Stimulated activated CD8-positive, alpha-beta memory T cell treated with anti-CD3 and anti-CD28 coated beads, Interleukin-15, amount 100 ng/mL, for 4 hours (primary cell): ENCODE results near the gene GPA33.
A peak's percentile ranks its signal among the peaks of the same experiment; 100 is the strongest.
"Not testable (repeated sequence)": the region's sequence is repeated elsewhere in the genome, so short reads cannot be mapped to it uniquely, and the experiment has no call there.

Source experiments
- DNase-seq, 2 donors: peaks; one replicate each; pipeline ENCODE4 v3.0.0-alpha.2; 2020; ENCODE audit warnings: low read depth in 2 of 2

Gene GPA33

DNA sequence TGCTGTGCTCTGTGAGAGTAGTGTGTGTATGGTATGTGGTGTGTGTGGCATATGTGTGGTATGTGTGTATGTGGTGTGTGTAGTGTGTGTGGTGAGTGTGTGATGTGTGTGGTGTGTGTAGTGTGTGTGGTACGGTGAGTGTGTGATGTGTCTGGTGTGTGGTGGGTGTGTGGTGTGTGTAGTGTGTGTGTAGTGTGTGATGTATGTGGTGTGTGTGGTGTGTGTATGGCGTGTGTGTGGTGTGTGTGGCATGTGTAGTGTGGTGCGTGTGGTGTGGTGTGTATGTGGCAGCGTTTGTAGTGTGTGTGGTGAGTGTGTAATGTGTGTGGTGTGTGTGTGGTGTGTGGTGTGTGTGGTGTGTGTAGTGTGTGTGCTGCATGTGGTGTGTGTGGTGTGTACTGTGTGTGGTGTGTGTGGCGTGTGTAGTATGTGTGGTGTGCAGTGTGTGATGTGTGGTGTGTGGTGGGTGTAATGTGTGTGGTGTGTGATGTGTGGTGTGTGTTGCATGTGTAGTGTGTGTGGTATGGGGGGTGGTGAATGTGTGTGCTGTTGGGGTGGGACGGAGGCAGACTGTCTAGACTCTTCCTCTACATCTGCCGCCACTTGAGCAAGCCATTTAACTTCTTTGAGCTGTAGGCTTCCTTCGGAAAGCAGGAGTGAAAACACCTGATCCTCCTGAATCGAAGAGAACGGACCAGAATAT is 33.5 kb downstream of the GPA33 start:
- DNase-seq = no peak

DNA sequence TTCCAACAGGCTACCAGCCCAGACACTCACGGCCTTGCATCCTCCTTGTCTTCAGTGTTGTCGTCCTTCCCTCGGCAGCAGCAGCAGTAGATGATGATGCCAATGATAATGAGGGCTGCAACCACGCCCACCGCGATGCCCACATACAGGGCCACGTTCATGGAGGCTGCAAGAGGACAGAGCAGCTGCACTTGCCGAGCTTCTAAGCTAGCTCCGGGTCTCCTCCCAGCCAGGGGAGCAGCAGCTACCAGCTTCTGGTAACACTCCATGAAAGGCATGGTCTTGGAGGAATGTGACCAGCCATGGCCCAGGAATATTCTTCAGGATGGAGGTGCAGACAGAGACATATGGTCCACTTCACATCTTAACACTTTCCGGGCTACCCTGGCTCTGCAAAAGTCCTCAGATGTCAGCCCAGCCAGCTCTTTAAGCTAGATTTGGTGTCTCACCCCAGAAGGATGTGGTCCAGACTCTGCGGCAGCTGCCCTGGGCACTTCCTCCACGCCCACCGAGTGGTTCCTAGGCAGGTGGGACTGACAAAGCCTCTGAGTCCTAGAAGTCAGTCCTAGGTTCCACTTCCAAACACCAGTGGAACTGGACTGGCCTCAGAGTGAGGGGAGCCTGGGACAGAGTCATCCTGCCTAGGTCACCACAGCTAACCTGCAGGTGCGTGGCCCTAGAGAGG is 35.1 kb downstream of the GPA33 start:
- no peak for DNase-seq

DNA sequence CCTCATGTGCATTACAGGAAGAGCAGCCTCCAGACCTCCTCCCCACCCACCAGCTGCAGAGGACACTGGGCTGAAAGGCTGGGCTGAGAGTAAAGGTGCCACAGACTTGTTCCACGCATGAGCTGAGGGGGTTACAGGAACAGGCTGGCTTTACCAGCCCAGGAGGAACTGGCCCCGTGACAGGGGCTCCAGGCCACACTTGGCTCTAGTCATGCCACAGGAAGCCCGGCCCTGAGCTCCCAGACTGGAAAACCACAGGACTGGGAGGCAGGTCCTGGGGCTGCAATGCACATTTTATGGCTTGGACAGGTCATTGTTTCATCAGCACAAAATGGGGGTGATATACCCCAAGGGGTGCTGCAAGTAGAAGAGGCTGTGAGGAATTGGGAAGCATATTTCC is 35.6 kb downstream of the GPA33 start:
- no peak for DNase-seq

DNA sequence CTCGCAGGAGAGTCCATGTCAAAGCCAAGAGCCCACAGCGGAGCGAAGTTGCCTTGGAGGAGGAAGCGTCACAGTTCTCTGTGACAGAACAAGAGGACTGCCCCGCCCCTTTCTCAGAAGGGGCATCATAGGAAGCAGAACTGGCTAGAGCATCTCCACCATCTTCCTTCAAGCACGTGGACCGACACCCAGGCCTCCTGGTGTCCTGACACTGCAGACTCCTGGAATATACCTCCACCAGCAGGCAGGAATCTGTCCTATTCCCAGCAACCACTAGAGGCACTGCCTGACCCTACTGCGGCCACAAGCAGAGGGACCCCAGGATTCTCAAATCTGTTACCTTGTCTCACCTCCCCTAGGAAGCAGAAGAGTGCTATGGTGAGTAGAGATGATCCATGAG is 37.8 kb downstream of the GPA33 start:
- DNase-seq = no peak

DNA sequence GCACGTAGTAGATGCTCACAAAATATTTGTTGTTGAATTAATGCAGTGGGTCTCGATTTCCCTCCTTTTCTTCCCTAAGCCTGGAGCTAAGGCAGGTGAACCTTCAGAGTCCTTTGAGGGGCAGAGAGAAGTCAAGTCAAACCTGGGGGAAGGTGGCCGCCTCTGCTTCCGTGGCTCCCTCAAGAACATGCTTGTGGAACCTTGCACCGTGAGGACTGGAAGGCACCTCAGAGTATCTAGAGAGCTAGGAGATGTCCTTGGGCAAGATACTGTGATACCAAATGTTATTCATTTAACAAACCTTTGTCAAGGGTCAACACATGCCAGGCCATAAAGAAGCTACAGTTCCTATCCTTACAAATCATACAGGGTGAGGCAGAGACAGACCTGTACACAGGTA is 38.3 kb downstream of the GPA33 start:
- DNase-seq = no peak

DNA sequence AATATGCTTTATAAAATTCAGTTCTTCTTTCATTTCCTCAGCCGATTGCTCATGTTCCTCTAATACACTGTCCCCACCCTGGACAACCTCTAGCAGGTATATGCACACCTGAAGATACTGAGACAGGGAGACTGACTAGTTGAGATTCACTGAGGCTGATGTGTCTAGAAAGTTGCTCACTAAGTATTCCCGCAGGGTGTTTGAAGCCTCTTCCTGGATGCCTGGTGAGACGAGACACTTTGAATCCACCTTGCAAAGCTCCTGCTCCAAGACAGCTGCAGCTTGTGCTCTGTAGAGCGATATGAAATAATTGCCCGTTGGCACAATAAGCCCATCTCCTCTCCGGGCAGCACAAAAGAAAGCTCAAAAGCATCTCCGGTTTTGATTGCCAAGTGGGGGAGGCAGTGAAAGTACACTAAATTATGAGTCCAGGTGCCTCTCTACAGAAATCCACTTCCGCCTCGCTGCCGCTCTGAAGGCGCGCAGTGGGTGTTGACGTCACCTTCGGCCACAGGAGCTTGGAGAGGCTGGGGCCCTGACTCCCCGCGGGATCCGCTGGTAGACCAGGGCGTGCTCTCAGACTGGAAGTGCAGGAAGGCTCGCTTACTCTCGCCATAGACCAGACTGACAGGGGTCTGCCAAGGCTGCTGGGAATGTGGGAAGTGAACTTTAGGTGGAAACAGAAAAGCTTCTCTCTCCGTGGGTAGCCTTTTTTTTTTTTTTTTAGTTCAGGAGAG is 46.3 kb downstream of the GPA33 start:
- peak; percentile 36 to 41 for DNase-seq

DNA sequence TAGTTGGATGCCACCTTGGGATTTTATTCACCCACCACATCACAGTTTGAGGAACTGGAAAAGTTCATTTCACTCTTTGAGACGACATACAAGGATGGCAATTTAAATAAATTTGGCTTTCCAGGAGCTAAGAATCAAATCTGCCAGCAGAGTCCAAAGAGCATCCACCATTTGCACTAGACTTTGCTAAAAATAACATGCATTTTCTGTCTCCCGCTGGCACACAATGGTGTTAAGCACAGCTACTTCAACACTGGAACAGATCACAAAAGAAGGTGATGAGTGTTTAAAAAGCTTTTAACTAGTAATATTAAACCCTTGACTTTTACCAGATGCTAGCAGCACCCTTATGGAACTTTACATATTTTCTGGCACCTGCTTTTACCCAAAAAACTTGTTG is 56.5 kb downstream of the GPA33 start:
- no peak for DNase-seq

DNA sequence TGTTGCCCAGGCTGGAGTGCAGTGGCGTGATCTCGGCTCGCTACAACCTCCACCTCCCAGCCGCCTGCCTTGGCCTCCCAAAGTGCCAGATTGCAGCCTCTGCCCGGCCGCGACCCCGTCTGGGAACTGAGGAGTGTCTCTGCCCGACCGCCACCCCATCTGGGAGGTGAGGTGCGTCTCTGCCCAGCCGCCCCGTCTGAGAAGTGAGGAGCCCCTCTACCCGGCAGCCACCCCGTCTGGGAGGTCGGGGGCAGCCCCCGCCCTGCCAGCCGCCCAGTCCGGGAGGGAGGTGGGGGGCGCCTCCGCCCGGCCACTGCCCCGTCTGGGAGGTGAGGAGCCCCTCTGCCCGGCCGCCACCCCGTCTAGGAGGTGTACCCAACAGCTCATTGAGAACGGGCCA is 60.6 kb downstream of the GPA33 start:
- DNase-seq = not testable (repeated sequence)

DNA sequence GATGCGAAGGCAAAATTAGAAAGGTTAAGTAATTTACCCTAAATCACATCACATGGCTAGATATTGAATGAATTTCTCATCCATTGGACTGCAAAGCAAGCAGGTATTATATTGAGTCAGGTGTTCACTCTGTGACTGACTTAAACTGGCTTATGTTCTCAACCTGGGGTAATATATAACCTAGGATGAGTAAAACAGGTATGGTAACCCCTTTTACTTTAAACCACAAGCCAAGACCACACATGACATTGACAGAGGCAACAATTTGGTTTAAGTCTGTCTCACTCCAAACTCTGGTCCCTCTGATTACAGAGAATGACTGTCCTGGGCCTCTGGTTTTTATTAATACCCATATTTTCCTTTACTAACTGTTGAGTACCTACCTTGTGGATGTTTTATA is 67.8 kb downstream of the GPA33 start:
- DNase-seq = no peak

DNA sequence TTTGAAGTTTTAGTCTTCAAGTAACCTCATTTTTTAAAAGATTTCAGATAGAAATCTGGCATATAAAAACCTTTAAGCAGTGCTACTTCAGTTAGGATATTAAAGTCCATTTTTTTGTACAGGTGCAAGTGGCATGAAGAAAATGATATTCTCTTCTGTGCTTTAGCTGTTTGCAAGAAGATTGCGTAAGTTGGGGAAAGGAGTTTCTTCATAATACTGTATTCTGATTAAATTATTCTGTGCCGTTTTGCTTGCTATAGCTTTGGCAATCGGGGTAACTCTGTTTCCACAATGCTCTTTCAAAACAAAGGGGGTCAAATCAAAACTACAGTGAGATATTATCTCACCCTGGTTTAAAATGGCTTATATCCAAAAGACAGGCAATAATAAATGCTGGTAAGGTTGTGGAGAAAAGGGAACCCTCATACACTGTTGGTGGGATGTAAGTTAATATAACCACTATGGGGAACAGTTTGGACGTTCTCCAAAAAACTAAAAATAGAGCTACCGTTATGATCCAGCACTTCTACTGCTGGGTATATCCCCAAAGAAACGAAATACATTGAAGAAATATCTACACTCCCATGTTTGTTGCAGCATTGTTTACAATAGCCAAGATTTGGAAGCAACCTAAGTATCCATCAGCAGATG is 74.0 kb downstream of the GPA33 start:
- DNase-seq = no peak

DNA sequence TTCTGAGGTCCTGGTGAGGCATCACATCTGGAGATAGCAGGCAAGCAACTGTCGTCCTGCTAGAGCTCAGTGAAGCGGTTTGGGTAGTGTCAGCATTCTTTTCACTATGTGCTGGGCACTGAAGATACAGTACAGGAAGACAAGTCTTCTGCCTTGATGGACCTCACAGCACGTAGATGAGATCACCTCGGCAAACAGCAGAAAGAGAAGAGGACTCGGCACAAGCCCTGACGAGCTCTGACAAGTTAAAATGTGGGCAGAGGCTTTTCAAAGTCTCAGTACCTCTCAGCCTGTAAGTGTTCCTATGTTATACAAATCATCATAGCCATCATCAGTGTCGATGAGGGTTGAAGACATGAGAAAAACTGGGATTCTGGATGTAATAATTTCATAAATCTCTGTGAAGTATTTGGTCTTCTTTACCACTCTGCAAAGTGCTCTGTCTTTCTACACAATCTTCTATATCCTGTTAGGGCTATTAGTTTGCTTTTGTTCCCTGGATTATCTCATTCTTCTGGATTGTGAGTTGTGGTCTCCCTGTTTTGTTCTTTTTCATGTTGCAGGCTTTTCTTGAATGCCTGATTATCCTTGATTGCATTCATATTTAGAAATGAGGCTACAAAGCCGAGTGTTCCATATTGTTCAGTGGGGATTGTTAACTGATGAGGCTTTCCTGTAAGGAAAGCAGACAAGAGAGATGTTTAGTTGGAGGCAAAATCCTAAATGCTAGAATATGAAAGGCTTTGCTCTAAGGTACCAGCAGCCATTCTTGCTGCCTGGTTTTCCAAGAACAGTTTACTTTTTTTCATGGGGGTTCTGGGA is 76.9 kb downstream of the GPA33 start:
- DNase-seq = no peak

DNA sequence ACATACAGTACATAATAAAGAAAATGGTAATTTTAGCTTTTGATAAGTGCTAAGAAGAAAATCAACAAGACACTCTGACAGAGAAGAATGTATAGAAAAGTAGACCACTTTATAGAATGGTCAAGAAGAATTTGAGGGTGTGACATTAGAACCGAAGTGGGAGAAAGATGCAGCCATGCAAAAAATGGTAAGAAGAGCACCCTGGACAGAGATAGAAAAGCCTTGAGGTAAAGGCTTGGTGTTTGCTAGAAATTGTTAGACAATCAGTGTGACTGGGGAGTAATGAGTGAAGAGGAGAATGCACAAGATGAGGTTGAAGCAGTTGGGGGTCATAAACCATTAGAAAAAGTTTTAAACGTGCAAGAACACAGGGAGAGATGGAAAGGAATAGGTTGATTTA is 77.6 kb downstream of the GPA33 start:
- DNase-seq = no peak

DNA sequence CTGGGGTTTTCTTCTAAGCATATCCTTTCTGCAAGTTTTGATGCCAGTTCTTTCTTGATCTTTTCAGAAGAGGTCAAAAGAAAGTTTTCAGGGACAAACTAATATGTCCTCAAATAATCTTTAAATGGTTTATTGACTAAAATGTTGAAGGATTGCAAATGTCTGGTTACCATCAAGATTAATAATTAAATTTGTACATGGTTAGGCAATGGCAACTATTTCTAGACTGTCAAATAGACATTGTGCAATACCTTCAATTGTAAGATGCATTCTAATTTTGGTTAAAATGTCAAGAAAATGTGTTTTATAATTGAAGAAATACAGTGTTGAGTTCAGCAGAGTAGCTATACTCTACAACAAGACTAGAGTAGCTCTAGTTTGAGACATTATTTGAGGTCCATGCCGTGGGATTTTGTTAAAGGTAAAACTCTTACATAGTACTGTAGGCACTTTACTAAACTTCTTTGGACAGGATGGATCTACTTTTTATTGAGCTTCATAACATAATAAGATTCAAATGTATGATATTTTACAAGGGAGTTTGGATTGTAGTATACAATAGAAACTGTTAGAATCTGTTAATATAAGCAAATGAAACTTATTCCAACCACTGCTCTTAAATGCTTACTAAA is 78.5 kb downstream of the GPA33 start:
- DNase-seq = no peak

DNA sequence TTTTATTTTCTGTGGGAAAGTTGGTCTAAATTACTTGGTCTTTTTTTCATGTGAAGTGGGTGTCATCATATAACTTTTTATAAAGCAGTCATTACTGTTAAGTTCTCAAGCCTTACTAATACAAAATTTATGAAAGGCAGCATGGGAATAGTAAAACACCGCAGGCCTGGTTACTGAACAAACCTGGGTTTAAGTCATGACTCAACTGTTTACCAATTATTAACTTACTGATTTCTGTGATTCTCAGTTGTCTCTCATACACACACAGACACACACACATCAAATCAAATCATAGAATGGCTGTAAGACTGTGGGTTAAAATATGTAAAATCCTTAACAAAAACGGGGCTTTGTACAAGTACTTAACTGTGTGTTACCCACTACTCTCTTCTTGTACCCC is 86.5 kb downstream of the GPA33 start:
- DNase-seq = no peak
